ENCODE measurements around the gene MANBA.

DNA sequence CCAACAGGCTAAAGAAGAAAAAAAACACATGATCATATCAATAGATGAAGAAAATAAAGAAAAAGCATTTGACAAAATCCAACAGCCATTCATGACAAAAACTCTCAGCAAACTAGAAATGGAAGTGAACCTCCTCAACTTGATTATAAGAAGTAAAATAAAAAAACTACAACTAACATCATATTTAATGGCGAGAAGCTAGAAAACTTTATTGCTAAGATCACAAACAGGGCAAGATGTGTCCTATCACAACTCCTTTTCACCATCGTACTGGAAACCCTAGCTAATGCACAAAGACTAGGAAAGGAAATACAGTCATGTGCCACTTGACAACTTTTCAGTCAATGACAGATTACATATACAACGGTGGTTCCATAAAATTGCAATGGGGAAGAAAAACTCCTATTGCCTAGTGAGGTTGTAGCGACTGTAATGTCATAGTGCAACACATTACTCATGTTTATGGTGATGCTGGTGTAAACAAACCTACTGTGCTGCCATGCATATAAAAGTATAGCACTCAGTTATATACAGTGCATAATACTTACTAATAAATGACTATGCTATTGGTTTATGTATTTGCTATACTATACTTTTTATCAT lies 12.1 kb upstream of the MANBA start:
- TF ChIP-seq, protein P1, sequence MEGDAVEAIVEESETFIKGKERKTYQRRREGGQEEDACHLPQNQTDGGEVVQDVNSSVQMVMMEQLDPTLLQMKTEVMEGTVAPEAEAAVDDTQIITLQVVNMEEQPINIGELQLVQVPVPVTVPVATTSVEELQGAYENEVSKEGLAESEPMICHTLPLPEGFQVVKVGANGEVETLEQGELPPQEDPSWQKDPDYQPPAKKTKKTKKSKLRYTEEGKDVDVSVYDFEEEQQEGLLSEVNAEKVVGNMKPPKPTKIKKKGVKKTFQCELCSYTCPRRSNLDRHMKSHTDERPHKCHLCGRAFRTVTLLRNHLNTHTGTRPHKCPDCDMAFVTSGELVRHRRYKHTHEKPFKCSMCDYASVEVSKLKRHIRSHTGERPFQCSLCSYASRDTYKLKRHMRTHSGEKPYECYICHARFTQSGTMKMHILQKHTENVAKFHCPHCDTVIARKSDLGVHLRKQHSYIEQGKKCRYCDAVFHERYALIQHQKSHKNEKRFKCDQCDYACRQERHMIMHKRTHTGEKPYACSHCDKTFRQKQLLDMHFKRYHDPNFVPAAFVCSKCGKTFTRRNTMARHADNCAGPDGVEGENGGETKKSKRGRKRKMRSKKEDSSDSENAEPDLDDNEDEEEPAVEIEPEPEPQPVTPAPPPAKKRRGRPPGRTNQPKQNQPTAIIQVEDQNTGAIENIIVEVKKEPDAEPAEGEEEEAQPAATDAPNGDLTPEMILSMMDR (IDR thresholded peaks at IDR 0.05) = no peak
- no peak for TF ChIP-seq POLR2A (IDR thresholded peaks at IDR 0.05)

Data from adrenal gland (tissue), 5 donors.